ENCODE measurements around the gene MAML2.

MAML2 gene

DNA sequence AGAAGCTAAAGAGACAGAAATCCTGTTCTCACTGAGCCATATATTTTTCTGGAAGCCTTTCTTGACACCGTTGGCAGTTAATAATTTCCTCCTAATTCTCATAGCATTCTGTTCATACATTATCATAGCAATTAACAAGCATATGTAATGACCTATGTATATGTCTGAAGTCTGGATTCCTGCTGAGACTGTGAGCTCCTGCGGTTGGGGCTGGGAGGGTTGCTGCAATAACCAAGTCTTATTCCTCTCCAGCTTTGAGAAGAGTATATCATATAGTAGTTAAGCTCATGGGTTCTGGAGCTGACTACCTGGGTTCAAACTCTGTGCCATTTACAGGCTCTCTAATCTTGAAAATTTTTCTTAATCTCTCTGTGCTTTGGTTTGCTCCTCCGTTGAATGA is 175.2 kb downstream of the MAML2 start:
- Histone ChIP-seq H4K8ac (ENCODE audit: low read length) (no peak overlapping the region), H2AFZ (ENCODE audit: low read depth, low read length) (no peak overlapping the region), H3K9me3 (ENCODE audit: control insufficient read depth, low read length) (no peaks in the 10 kb centered on the region), H3K18ac (ENCODE audit: low read depth in 1 of 2, low read length in 2 of 2) (peak overlapping the region in 1 of 2 experiments; percentile 64), H3K23ac (ENCODE audit: low read length in 2 of 2) (no peak overlapping the region), H3K4me1 (ENCODE audit: control insufficient read depth, insufficient read depth, low read depth, low read length) (peaks cover 14% of the 10 kb centered on the region), H3K79me1 (replicated peaks; ENCODE audit: low read length, poor library complexity, severe bottlenecking) (peaks cover 26% of the 10 kb centered on the region), H3K27ac (ENCODE audit: low read length, poor library complexity, severe bottlenecking) (no peak overlapping the region), H2AK5ac (ENCODE audit: low read length, severe bottlenecking) (no peak overlapping the region), H3K4me2 (ENCODE audit: low read length, poor library complexity, severe bottlenecking) (no peak overlapping the region), H2BK15ac (ENCODE audit: low read depth, poor library complexity, severe bottlenecking) (no peak overlapping the region), H3K4ac (ENCODE audit: low read depth in 1 of 2, low read length in 2 of 2) (no peak overlapping the region), H3K14ac (ENCODE audit: low read length in 2 of 2) (no peak overlapping the region), H2BK120ac (ENCODE audit: low read depth, low read length) (no peak overlapping the region), H3K27me3 (ENCODE audit: control insufficient read depth in 1 of 2, insufficient read depth in 1 of 2, low read length in 2 of 2) (no peaks in the 10 kb centered on the region), H2BK12ac (ENCODE audit: low read length in 2 of 2) (no peak overlapping the region), H3K36me3 (ENCODE audit: control insufficient read depth in 1 of 2, insufficient read depth in 2 of 2, low read depth in 1 of 2, low read length in 2 of 2) (no peaks in the 10 kb centered on the region), H3K9ac (ENCODE audit: low read length) (no peak overlapping the region), H4K91ac (ENCODE audit: low read length) (no peak overlapping the region), H2BK5ac (ENCODE audit: low read depth, low read length, poor library complexity, severe bottlenecking) (no peak overlapping the region), H3K4me3 (ENCODE audit: insufficient read depth in 1 of 2, low read depth in 1 of 2, low read length in 2 of 2) (no peak overlapping the region)
- peak; percentile 53 for DNase-seq
- WGBS, result 60% methylated on average over 1 of the region's 3 CpGs

DNA sequence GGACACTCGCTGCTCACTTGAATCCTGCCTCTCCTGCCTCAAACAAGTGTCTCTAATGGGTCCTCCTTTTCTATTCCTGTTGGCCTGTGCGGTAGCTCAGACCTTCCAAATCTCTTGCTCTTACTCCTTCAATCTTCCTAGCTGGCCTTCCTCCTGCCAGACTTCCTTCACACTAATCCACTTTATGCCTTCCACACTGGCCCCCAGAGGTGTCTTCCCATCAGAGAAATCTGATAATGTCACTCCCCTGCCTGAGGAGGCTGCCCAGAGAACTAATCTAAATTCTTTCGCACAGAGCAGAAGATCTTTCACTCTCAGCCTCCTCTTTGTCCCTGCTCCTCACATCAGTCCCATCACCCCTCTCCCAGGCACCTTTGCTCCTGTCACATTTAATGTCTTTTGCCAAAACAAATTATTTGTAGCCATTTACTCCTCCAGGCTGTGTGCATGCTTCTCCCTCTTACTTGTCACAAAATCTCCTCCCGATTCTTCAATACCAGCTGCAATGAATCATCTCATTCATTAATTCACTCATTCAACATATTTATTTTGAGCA is 175.7 kb downstream of the MAML2 start:
- Histone ChIP-seq H3K4me2 (ENCODE audit: low read length, poor library complexity, severe bottlenecking) (no peak overlapping the region), H2BK12ac (ENCODE audit: low read length in 2 of 2) (peak overlapping the region; percentile 72 to 90), H2BK120ac (ENCODE audit: low read depth, low read length) (peak overlapping the region; percentile 67), H3K23ac (ENCODE audit: low read length in 2 of 2) (no peak overlapping the region), H3K36me3 (ENCODE audit: control insufficient read depth in 1 of 2, insufficient read depth in 2 of 2, low read depth in 1 of 2, low read length in 2 of 2) (no peaks in the 10 kb centered on the region), H3K14ac (ENCODE audit: low read length in 2 of 2) (peak overlapping the region in 1 of 2 experiments; percentile 49), H3K9me3 (ENCODE audit: control insufficient read depth, low read length) (no peaks in the 10 kb centered on the region), H2AK5ac (ENCODE audit: low read length, severe bottlenecking) (peak overlapping the region; percentile 85), H3K79me1 (replicated peaks; ENCODE audit: low read length, poor library complexity, severe bottlenecking) (peaks cover 27% of the 10 kb centered on the region), H3K9ac (ENCODE audit: low read length) (no peak overlapping the region), H3K4me1 (ENCODE audit: control insufficient read depth, insufficient read depth, low read depth, low read length) (peaks cover 14% of the 10 kb centered on the region), H2BK5ac (ENCODE audit: low read depth, low read length, poor library complexity, severe bottlenecking) (no peak overlapping the region), H3K4me3 (ENCODE audit: insufficient read depth in 1 of 2, low read depth in 1 of 2, low read length in 2 of 2) (no peak overlapping the region), H3K18ac (ENCODE audit: low read depth in 1 of 2, low read length in 2 of 2) (peak overlapping the region; percentile 32 to 94), H3K27me3 (ENCODE audit: control insufficient read depth in 1 of 2, insufficient read depth in 1 of 2, low read length in 2 of 2) (no peaks in the 10 kb centered on the region), H2BK15ac (ENCODE audit: low read depth, poor library complexity, severe bottlenecking) (no peak overlapping the region), H4K91ac (ENCODE audit: low read length) (no peak overlapping the region), H4K8ac (ENCODE audit: low read length) (peak overlapping the region; percentile 86), H3K4ac (ENCODE audit: low read depth in 1 of 2, low read length in 2 of 2) (peak overlapping the region in 1 of 2 experiments; percentile 60), H3K27ac (ENCODE audit: low read length, poor library complexity, severe bottlenecking) (peak overlapping the region; percentile 22), H2AFZ (ENCODE audit: low read depth, low read length) (no peak overlapping the region)
- no peak for DNase-seq
- WGBS, result 62% methylated on average over 4 of the region's 4 CpGs

DNA sequence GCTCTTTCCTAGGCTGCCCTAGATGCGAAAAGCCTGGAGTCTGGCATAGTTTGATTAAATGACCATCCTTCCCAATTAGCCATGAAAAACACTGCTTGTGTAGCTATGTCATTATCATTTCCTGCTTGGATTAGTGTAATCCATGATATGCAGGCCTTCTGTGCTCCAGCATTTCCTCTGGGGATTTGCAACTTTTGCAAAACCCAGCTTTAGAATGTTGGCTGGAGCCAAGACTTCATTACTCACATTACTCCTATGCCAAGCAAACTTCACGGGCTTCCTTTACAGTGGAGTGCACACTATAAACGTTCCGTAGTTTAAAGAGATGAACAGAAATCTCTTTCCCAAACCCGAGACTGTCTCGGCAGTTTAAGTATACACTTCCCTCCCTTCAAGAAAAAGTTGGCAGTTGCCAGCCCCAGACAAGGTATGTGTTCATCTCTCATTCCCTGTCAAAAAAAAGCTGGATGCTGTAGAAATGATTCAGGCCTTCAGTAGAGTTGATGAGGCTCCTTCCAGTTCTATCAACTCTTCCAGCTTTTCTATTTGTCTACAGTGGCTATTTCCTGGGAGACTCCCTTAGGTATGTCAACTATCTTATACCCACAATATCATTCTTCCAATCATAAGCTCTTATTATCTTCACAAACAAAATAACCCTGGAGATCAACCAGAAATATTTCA is 180.0 kb downstream of the MAML2 start:
- no peak overlapping the region for H3K14ac ChIP-seq (ENCODE audit: low read length in 2 of 2)
- peaks cover 12% of the 10 kb centered on the region for H3K4me1 ChIP-seq (ENCODE audit: control insufficient read depth, insufficient read depth, low read depth, low read length)
- peak overlapping the region; percentile 49 for H4K8ac ChIP-seq (ENCODE audit: low read length)
- peak overlapping the region in 1 of 2 experiments; percentile 12 for H3K4me3 ChIP-seq (ENCODE audit: insufficient read depth in 1 of 2, low read depth in 1 of 2, low read length in 2 of 2)
- peak; percentile 93 for DNase-seq
- no peak overlapping the region for H2BK12ac ChIP-seq (ENCODE audit: low read length in 2 of 2)
- H2BK5ac ChIP-seq (ENCODE audit: low read depth, low read length, poor library complexity, severe bottlenecking), result no peak overlapping the region
- H3K23ac ChIP-seq (ENCODE audit: low read length in 2 of 2), result no peak overlapping the region
- peak overlapping the region; percentile 49 for H2BK120ac ChIP-seq (ENCODE audit: low read depth, low read length)
- peak overlapping the region; percentile 16 for H2AK5ac ChIP-seq (ENCODE audit: low read length, severe bottlenecking)
- peak overlapping the region; percentile 54 for H3K9ac ChIP-seq (ENCODE audit: low read length)
- H3K4me2 ChIP-seq (ENCODE audit: low read length, poor library complexity, severe bottlenecking), result no peak overlapping the region
- WGBS, result 15% methylated on average over 6 of the region's 6 CpGs
- no peak overlapping the region for H2AFZ ChIP-seq (ENCODE audit: low read depth, low read length)
- no peaks in the 10 kb centered on the region for H3K27me3 ChIP-seq (ENCODE audit: control insufficient read depth in 1 of 2, insufficient read depth in 1 of 2, low read length in 2 of 2)
- peaks cover 27% of the 10 kb centered on the region for H3K79me1 ChIP-seq (replicated peaks; ENCODE audit: low read length, poor library complexity, severe bottlenecking)
- peak overlapping the region in 1 of 2 experiments; percentile 83 for H3K18ac ChIP-seq (ENCODE audit: low read depth in 1 of 2, low read length in 2 of 2)
- H3K36me3 ChIP-seq (ENCODE audit: control insufficient read depth in 1 of 2, insufficient read depth in 2 of 2, low read depth in 1 of 2, low read length in 2 of 2), result no peaks in the 10 kb centered on the region
- no peak overlapping the region for H4K91ac ChIP-seq (ENCODE audit: low read length)
- no peaks in the 10 kb centered on the region for H3K9me3 ChIP-seq (ENCODE audit: control insufficient read depth, low read length)
- no peak overlapping the region for H3K27ac ChIP-seq (ENCODE audit: low read length, poor library complexity, severe bottlenecking)
- no peak overlapping the region for H2BK15ac ChIP-seq (ENCODE audit: low read depth, poor library complexity, severe bottlenecking)
- H3K4ac ChIP-seq (ENCODE audit: low read depth in 1 of 2, low read length in 2 of 2), result no peak overlapping the region

DNA sequence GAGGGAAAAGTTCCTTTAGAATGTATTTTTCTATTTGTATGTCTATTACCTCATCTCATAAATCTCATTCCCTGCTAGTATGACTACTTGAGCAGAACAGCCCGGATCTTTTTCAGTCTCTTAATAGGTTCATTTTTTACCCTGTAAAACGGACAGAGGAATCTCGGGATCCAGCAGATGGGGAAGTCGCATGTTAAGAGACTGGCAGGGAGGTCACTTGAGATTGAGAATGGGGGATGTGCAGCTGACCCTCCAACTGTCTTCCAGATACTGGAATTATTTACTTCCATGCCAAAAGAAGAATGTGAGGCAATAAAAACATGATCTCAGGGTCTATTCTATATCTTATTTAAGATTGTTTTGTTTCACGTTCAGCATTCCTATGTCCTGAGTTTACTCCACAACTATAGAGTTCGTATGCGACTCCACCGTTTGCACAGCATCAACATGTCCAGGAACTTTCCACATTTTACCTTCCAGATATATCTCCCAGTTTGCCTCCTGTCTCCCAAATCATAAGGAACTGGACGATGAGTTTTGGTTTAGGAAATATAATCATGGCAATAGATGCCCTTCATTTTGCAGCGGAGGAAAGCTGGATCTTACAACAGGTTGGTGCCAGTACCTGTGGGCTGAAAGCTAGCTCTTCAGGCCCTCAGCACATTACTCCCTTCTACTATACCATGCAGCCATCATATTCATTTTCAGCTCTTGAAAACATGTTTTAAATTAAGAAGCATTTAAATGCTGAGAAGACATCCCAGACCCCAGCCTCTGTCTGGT is 181.5 kb downstream of the MAML2 start:
- H3K4me1 ChIP-seq (ENCODE audit: control insufficient read depth, insufficient read depth, low read depth, low read length), result peaks cover 10% of the 10 kb centered on the region
- H2BK5ac ChIP-seq (ENCODE audit: low read depth, low read length, poor library complexity, severe bottlenecking), result no peak overlapping the region
- H2AK5ac ChIP-seq (ENCODE audit: low read length, severe bottlenecking), result peak overlapping the region; percentile 25
- peaks cover 21% of the 10 kb centered on the region for H3K79me1 ChIP-seq (replicated peaks; ENCODE audit: low read length, poor library complexity, severe bottlenecking)
- H3K36me3 ChIP-seq (ENCODE audit: control insufficient read depth in 1 of 2, insufficient read depth in 2 of 2, low read depth in 1 of 2, low read length in 2 of 2), result no peaks in the 10 kb centered on the region
- H4K8ac ChIP-seq (ENCODE audit: low read length), result peak overlapping the region; percentile 14
- H3K18ac ChIP-seq (ENCODE audit: low read depth in 1 of 2, low read length in 2 of 2), result peak overlapping the region; percentile 37 to 93
- peak; percentile 86 for DNase-seq
- no peak overlapping the region for H2AFZ ChIP-seq (ENCODE audit: low read depth, low read length)
- H3K9ac ChIP-seq (ENCODE audit: low read length), result peak overlapping the region; percentile 64
- 11% methylated on average over 9 of the region's 10 CpGs for WGBS
- H3K4me3 ChIP-seq (ENCODE audit: insufficient read depth in 1 of 2, low read depth in 1 of 2, low read length in 2 of 2), result no peak overlapping the region
- H3K27me3 ChIP-seq (ENCODE audit: control insufficient read depth in 1 of 2, insufficient read depth in 1 of 2, low read length in 2 of 2), result no peaks in the 10 kb centered on the region
- no peaks in the 10 kb centered on the region for H3K9me3 ChIP-seq (ENCODE audit: control insufficient read depth, low read length)
- peak overlapping the region; percentile 22 to 71 for H2BK12ac ChIP-seq (ENCODE audit: low read length in 2 of 2)
- no peak overlapping the region for H3K4me2 ChIP-seq (ENCODE audit: low read length, poor library complexity, severe bottlenecking)
- peak overlapping the region; percentile 84 for H3K27ac ChIP-seq (ENCODE audit: low read length, poor library complexity, severe bottlenecking)
- peak overlapping the region; percentile 46 to 71 for H3K4ac ChIP-seq (ENCODE audit: low read depth in 1 of 2, low read length in 2 of 2)
- peak overlapping the region; percentile 86 for H2BK120ac ChIP-seq (ENCODE audit: low read depth, low read length)
- no peak overlapping the region for H2BK15ac ChIP-seq (ENCODE audit: low read depth, poor library complexity, severe bottlenecking)
- peak overlapping the region in 1 of 2 experiments; percentile 83 for H3K23ac ChIP-seq (ENCODE audit: low read length in 2 of 2)
- no peak overlapping the region for H3K14ac ChIP-seq (ENCODE audit: low read length in 2 of 2)
- peak overlapping the region; percentile 62 for H4K91ac ChIP-seq (ENCODE audit: low read length)

Measured in mesenchymal stem cell (in vitro differentiated cells and primary cell).